Thyroid gland (tissue), 4 donors: ENCODE data around the gene CIAO3. TPM values are rescaled to one million over a fixed set of nuclear protein-coding genes. Genes with fewer than 3 reads are reported as not detected.

Experiments
- DNase-seq, 2 donors: peaks; one replicate each; pipeline ENCODE4 v3.0.0-alpha.2; 2019
- H3K27ac ChIP-seq, 3 donors: fragments of 200-600 bp; sonication (generic); 1 replicate in 2 of 3; 2 replicates in 1 of 3; pipeline ENCODE4 v1.5.1; 2016 to 2019; ENCODE audit warnings: mild to moderate bottlenecking in 1 of 3, moderate library complexity in 1 of 3
- H3K27me3 ChIP-seq: fragments of 200-600 bp; sonication (generic); one replicate; pipeline ENCODE4 v1.5.1; 2019
- H3K36me3 ChIP-seq, 2 donors: fragments of 200-600 bp; sonication (generic); one replicate each; pipeline ENCODE4 v1.5.1; 2016 to 2019
- H3K4me1 ChIP-seq, 2 donors: fragments of 200-600 bp; sonication (generic); one replicate each; pipeline ENCODE4 v1.5.1; 2017 to 2019
- H3K4me3 ChIP-seq, 3 donors: fragments of 200-600 bp; sonication (generic); replicated peaks in 1 of 3; 1 replicate in 2 of 3; 2 replicates in 1 of 3; pipeline ENCODE4 v1.5.1; 2016; ENCODE audit warnings: mild to moderate bottlenecking in 1 of 3
- H3K9me3 ChIP-seq: fragments of 200-600 bp; sonication (generic); one replicate; pipeline ENCODE4 v1.5.1; 2017
- CTCF ChIP-seq, 6 experiments: fragments of 200-600 bp in 3 of 6; fragments of 450-650 bp in 3 of 6; sonication (generic) in 3 of 6; IDR thresholded peaks; one replicate each; pipeline ENCODE4 v1.5.1; 2016 to 2019; ENCODE audit warnings: antibody characterized with exemption in 6 of 6, mild to moderate bottlenecking in 2 of 6, inconsistent platforms in 1 of 6, moderate library complexity in 1 of 6
- POLR2A ChIP-seq, 2 donors: fragments of 450-650 bp; IDR thresholded peaks; one replicate each; pipeline ENCODE4 v1.6.1; 2017; ENCODE audit warnings: antibody characterized with exemption in 2 of 2, mild to moderate bottlenecking in 2 of 2, moderate library complexity in 1 of 2
- WGBS, 2 donors: methylation state at CpG; one replicate each; pipeline ENCODE4 v1.1.5; 2017; 5-methylcytosine and 5-hydroxymethylcytosine counted together
- intact Hi-C: fragments of 100-400 bp; cut with DNase I; formaldehyde crosslinking; loops from one replicate; pipeline ENCODE4 v1.15.1; 2023
- total RNA-seq, 4 donors: library from RNA; depleted of rRNA; stranded (reverse); fragments of >200 nt; gene quantifications; one replicate each; pipeline ENCODE4 v1.2.3, GENCODE V29; 2016

Gene CIAO3
- total RNA-seq, 4 donors from 2014 or later = 38.7 to 53.8 (median 44.6) TPM

DNA sequence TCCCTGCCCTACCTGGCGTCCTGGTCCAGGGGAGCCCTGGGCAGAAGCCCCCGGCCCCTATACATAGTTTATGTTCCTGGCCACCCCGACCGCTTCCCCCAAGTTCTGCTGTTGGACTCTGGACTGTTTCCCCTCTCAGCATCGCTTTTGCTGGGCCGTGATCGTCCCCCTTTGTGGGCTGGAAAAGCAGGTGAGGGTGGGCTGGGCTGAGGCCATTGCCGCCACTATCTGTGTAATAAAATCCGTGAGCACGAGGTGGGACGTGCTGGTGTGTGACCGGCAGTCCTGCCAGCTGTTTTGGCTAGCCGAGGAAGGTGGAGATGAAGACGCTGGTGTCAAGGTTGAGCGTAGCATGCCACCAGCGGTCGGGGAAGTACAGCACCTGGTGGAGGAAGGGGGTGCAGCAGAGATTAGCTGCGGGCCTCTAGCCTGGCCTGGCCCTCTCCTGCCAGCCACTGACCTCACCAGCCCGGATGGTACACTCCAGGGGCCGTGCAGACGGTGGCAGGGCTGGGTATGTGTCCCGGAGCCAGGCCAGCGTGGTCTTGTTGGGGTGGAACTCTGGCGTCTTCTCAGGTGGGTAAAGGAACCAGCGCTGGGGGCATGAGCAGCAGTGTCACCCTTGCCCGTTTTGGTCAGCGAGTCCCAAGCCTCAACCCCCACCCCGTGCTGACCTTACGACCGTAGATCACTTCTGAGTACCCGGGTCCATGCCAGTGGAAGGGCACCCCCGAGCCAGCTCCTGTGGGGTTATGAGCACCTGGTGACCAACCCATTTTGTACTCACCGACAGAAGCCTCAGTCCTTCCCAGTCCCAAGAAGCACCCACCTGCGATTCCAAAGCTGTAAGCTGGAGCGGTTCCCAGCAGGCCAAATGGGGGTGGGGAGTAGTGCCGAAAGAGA, 58.1 kb downstream of the CIAO3 start:
- TF ChIP-seq CTCF (IDR thresholded peaks at IDR 0.05) = no peak
- no peak for TF ChIP-seq POLR2A (IDR thresholded peaks at IDR 0.05)
- intact Hi-C loops = no loop called here
- Histone ChIP-seq H3K27me3 (no peaks in the 10 kb centered on the region), H3K36me3 (peaks cover 18 to 20% of the 10 kb centered on the region in 2 donors), H3K9me3 (no peaks in the 10 kb centered on the region), H3K27ac (no peak overlapping the region), H3K4me1 (peaks cover 30 to 49% of the 10 kb centered on the region in 2 donors), H3K4me3 (no peak overlapping the region)
- no peak for DNase-seq
- 89 to 95% methylated on average over 21 to 34 of the region's 36 CpGs for WGBS, 2 donors

DNA sequence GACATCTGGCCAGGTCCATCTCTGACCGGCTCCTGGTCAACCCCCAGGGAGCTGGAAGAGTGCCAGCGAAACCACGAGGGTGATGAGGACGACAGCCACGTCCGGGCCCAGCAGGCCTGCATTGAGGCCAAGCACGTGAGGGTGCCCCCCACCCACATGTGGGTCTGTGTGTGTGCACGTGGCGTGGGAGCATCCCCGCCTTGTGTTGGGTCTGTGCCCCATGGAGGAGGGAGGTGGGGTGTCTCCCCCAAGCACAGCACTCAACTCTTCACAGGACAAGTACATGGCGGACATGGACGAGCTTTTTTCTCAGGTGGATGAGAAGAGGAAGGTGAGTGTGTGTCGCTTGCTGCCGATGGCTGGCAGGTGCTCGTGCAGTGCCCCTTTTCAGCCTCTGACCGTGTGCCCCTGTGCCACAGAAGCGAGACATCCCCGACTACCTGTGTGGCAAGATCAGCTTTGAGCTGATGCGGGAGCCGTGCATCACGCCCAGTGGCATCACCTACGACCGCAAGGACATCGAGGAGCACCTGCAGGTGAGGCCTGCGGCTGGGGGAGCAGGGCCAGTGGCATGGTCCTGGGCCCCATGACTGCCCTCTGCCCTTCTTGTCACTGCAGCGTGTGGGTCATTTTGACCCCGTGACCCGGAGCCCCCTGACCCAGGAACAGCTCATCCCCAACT, 58.9 kb downstream of the CIAO3 start:
- no peak for TF ChIP-seq CTCF (IDR thresholded peaks at IDR 0.05)
- TF ChIP-seq POLR2A (IDR thresholded peaks at IDR 0.05) = no peak
- H3K27ac ChIP-seq = no peak overlapping the region

DNA sequence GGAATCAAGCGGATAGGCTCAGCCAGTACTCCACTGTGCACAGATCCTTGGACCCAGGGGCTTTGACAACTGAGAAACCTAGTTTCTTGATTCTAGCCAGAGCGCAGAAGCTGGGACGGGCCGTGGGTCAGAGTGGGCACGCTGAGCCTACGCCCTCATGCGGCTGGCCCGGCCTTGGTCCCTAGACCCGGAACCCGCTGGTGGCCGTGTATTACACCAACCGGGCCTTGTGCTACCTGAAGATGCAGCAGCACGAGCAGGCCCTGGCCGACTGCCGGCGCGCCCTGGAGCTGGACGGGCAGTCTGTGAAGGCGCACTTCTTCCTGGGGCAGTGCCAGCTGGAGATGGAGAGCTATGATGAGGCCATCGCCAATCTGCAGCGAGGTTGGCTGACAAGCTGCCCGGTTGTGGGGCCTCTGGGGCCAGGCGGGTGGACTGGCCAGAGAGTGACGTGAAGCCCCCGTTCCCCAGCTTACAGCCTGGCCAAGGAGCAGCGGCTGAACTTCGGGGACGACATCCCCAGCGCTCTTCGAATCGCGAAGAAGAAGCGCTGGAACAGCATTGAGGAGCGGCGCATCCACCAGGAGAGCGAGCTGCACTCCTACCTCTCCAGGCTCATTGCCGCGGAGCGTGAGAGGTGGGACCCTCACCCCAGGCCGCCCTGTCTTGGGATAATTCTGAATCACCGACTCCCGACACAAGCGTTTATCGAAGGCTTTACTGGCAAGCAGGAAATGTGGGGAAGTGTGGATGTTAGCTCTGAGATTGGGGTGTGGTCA, 59.6 kb downstream of the CIAO3 start:
- Histone ChIP-seq H3K27ac (peak overlapping the region in 2 of 3 donors; percentile 58 to 87), H3K9me3 (no peaks in the 10 kb centered on the region), H3K4me1 (peaks cover 30 to 49% of the 10 kb centered on the region in 2 donors), H3K36me3 (peaks cover 12 to 14% of the 10 kb centered on the region in 2 donors), H3K4me3 (peak overlapping the region; percentile 14 to 74 (median 42)), H3K27me3 (no peaks in the 10 kb centered on the region)
- TF ChIP-seq POLR2A (IDR thresholded peaks at IDR 0.05) = no peak
- TF ChIP-seq CTCF (IDR thresholded peaks at IDR 0.05) = no peak
- intact Hi-C loops = no loop called here
- DNase-seq = peak; percentile 41 to 44
- 70 to 78% methylated on average over 17 to 30 of the region's 44 CpGs for WGBS, 2 donors

More for the DNA sequence above, 58.9 kb downstream of the CIAO3 start:
- Histone ChIP-seq H3K27me3 (no peaks in the 10 kb centered on the region), H3K4me1 (peaks cover 30 to 49% of the 10 kb centered on the region in 2 donors), H3K36me3 (peaks cover 18 to 19% of the 10 kb centered on the region in 2 donors), H3K9me3 (no peaks in the 10 kb centered on the region), H3K4me3 (no peak overlapping the region)
- no peak for DNase-seq
- intact Hi-C loops = no loop called here
- 79 to 89% methylated on average over 20 to 21 of the region's 28 CpGs for WGBS, 2 donors

- TF ChIP-seq POLR2A (IDR thresholded peaks at IDR 0.05) = no peak
- no peak for TF ChIP-seq CTCF (IDR thresholded peaks at IDR 0.05)
- Histone ChIP-seq H3K36me3 (peaks cover 12 to 14% of the 10 kb centered on the region in 2 donors), H3K9me3 (no peaks in the 10 kb centered on the region), H3K4me1 (peaks cover 30 to 52% of the 10 kb centered on the region in 2 donors), H3K4me3 (peak overlapping the region; percentile 14 to 74 (median 42)), H3K27me3 (no peaks in the 10 kb centered on the region), H3K27ac (peak overlapping the region in 2 of 3 donors; percentile 58 to 87)
- intact Hi-C loops = no loop called here
- 0% methylated on average over 2 to 28 of the region's 38 CpGs for WGBS, 2 donors
- no peak for DNase-seq
These were observed 60.2 kb downstream of the CIAO3 start for GRCh38 chr16:680625-680945.
